Measurements from ENCODE around the gene ENAH.
A peak's percentile ranks its signal among the peaks of the same experiment; 100 is the strongest.
"Not testable (repeated sequence)": the region's sequence is repeated elsewhere in the genome, so short reads cannot be mapped to it uniquely, and the experiment has no call there.

ENAH gene

GRCh38 chr1:225662155-225662554, 9.2 kb upstream of the ENAH start:
- no peak for TF ChIP-seq POLR2A (IDR thresholded peaks at IDR 0.05; ENCODE audit: low read depth, low read length)
- DNase-seq (ENCODE audit: insufficient read length, low spot score) (no peak), FAIRE-seq (no peak)

- TF ChIP-seq POLR2A (IDR thresholded peaks at IDR 0.05; ENCODE audit: low read depth, low read length), result no peak
- no peak for DNase-seq (ENCODE audit: insufficient read length, low spot score)
- FAIRE-seq, result no peak
These were observed 7.6 kb upstream of the ENAH start for GRCh38 chr1:225660544-225660946.

GRCh38 chr1:225658041-225658440, 5.1 kb upstream of the ENAH start:
- no peak for FAIRE-seq

DNA sequence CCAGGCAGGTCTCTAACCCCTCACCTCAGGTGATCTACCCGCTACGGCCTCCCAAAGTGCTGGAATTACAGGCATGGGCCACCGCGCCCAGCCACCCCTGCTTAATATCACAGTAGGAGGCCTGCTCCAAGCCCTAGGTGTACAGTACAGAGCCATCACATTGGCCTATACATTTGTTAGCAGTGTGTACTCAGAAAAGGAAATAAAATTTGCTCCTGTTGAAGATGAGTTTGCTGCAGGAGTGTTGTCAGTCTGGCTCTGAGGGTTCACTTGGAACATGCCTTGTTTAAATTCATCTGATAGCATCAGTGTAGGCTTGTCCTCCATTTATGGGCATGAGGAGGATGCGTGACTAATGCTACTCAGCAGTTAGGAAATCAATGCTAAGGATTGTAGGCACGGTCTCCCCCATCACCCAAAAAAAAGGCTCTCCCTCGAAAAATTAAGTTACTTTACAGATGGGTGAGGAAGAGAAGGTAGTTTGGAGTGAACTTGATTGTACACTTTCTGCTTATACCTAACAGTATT, 4.6 kb upstream of the ENAH start:
- peak; percentile 24 for DNase-seq (ENCODE audit: insufficient read length, low spot score)
- TF ChIP-seq POLR2A (IDR thresholded peaks at IDR 0.05; ENCODE audit: low read depth, low read length), result no peak
- peak; percentile 75 for FAIRE-seq

More at GRCh38 chr1:225658041-225658440, 5.1 kb upstream of the ENAH start:
- no peak for TF ChIP-seq POLR2A (IDR thresholded peaks at IDR 0.05; ENCODE audit: low read depth, low read length)
- DNase-seq (ENCODE audit: insufficient read length, low spot score), result no peak

GRCh38 chr1:225656259-225656655, 3.3 kb upstream of the ENAH start:
- DNase-seq (ENCODE audit: insufficient read length, low spot score); FAIRE-seq: not testable (repeated sequence)

DNA sequence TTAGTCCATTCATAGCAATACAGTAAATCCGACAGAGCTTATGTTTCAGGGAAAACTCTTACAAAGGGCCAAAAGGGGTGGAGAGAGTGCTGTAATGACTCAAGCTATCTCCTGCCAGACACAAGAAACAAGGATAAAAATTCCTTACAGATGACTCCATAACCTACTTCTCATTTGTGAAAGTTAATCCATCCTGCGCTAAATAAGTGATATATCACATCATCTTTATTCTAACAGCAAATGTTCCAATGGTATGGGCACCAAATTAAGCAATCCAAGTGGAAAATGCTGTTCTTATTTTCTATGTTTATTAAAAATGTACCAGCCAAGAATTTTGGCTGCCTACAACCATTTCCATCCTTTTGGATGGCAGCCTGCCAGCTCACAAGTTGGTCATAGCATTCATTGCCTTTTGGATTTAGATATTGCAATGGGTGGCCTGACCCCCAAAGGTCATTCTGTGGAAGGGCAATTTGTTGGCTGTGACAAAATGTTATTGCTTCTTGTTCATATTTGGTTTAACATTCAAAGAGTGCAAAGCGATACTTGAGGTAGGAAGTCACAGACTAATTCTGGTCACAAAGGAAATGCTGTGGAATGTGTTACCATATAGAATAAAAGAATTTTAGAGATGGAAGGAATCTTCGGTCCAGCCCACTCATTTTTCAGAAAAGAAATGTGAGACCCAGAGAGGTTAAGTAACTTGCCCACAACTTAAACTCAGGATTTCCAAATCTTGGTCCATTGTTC, 2.8 kb upstream of the ENAH start:
- peak; percentile 45 for FAIRE-seq
- peak; percentile 77 for DNase-seq (ENCODE audit: insufficient read length, low spot score)
- no peak for TF ChIP-seq POLR2A (IDR thresholded peaks at IDR 0.05; ENCODE audit: low read depth, low read length)

- no peak for DNase-seq (ENCODE audit: insufficient read length, low spot score)
- TF ChIP-seq POLR2A (IDR thresholded peaks at IDR 0.05; ENCODE audit: low read depth, low read length), result no peak
- FAIRE-seq, result no peak
These were observed 2.0 kb upstream of the ENAH start for GRCh38 chr1:225654688-225655508.

- no peak for DNase-seq (ENCODE audit: insufficient read length, low spot score)
- FAIRE-seq, result no peak
These were observed 1.3 kb upstream of the ENAH start for GRCh38 chr1:225654277-225654597.

GRCh38 chr1:225653463-225654276, 747 bp upstream of the ENAH start:
- DNase-seq (ENCODE audit: insufficient read length, low spot score) (peak; percentile 35), FAIRE-seq (no peak)
- no peak; the same call in none of the 2 replicates for TF ChIP-seq POLR2A (IDR thresholded peaks at IDR 0.05; ENCODE audit: low read depth, low read length)

More at GRCh38 chr1:225654277-225654597, 1.3 kb upstream of the ENAH start:
- no peak for TF ChIP-seq POLR2A (IDR thresholded peaks at IDR 0.05; ENCODE audit: low read depth, low read length)

DNA sequence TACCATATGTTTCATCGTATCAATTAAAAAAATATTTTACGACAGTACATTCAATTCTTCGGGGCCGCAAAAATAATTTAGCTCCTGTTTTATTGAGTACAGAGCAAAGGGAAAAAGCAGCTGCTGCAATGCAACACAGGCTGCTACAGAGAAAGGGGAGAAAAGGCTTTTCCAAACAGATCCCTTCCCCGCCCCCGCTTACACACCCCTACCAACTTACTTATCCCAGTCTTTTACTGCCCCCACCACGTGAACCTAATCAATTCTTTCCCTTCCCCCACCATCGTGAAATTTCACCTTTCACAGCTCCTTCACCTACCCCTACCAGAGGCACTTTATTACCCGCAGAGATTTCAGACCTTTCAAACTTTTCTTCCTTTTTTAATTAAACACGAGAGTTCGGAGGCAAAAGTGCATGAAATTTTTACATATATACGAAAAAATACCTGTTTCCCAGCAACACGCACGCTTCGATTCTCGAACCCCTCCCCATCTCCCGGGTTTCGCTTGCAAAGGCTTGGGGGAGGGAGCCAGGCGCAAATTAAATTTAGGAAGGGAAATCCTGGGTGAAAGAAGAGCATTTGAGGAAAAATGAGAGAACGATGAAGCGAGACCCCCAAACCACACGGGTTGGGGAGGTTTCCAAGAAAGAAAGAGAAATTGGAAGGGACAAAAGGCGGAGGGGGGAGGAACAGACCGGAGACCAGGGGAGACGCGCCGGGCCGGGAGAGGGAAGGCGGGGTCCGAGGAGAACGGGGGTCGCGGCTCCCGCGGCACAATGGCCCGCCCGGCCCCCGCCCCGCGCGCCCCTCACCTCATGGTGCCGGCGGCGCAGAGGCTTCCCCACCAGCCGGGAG, 823 bp downstream of the ENAH start:
- DNase-seq (ENCODE audit: insufficient read length, low spot score) (no peak), FAIRE-seq (no peak)
- TF ChIP-seq POLR2A (IDR thresholded peaks at IDR 0.05; ENCODE audit: low read depth, low read length), result no peak

- DNase-seq (ENCODE audit: insufficient read length, low spot score) (no peak), FAIRE-seq (no peak)
- no peak for TF ChIP-seq POLR2A (IDR thresholded peaks at IDR 0.05; ENCODE audit: low read depth, low read length)
These were observed 1.5 kb downstream of the ENAH start for GRCh38 chr1:225651376-225651871.

DNA sequence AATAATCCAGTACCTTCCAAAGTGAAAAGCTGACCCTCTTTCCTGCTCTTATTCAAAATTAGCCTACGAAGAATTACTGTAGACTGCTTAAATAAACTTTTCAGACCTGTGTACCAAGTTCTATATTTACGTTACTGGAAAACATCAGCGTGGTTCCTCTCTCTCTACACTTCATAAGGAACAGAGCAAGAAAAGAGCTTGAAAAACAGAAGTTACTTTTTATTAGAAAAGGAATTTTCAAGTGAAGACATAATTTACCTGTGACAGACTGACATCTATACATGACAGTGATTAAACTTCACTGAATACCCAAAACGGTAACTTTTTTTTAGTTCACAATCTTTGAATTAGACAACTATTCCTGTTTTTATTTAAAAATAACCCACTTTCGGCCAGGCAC, 2.7 kb downstream of the ENAH start:
- FAIRE-seq (no peak), DNase-seq (ENCODE audit: insufficient read length, low spot score) (no peak)

More for the DNA sequence above, 2.7 kb downstream of the ENAH start:
- TF ChIP-seq POLR2A (IDR thresholded peaks at IDR 0.05; ENCODE audit: low read depth, low read length), result no peak

All from H54 (cell line).